GM23338 (cell line): ENCODE results near the gene RRAD. TPM values are rescaled to one million over a fixed set of nuclear protein-coding genes. Genes with fewer than 3 reads are reported as not detected.

Experiments used
- ATAC-seq: fragments of 200-7000 bp; cut with Tn5 transposase; 3 replicates; pipeline ENCODE4 v1.9.1; 2020
- DNase-seq: peaks from one replicate; pipeline ENCODE4 v3.0.0-alpha.2; 2015; ENCODE audit warnings: low spot score
- H2AFZ ChIP-seq: fragments of 200-600 bp; sonication (generic); 2 replicates; pipeline ENCODE4 v1.8.0; 2016; ENCODE audit warnings: antibody characterized with exemption, mild to moderate bottlenecking, moderate library complexity
- H3F3A ChIP-seq: fragments of 200-600 bp; sonication (generic); replicated peaks from 2 replicates; pipeline ENCODE4 v1.8.0; 2017; ENCODE audit warnings: antibody characterized with exemption, mixed run types, low read depth
- H3K27ac ChIP-seq: fragments of 200-600 bp; sonication (generic); 2 replicates; pipeline ENCODE4 v1.6.1; 2016; ENCODE audit warnings: low read depth
- H3K27me3 ChIP-seq: fragments of 200-600 bp; sonication (generic); 2 replicates; pipeline ENCODE4 v1.8.0; 2016; ENCODE audit warnings: mild to moderate bottlenecking, mixed run types, moderate library complexity; ENCODE audit not compliant: insufficient read depth
- H3K36me3 ChIP-seq: fragments of 200-600 bp; sonication (generic); 2 replicates; pipeline ENCODE4 v1.8.0; 2016; ENCODE audit warnings: mild to moderate bottlenecking; ENCODE audit not compliant: insufficient read depth
- H3K4me1 ChIP-seq: fragments of 200-600 bp; sonication (generic); 2 replicates; pipeline ENCODE4 v1.8.0; 2016; ENCODE audit warnings: mild to moderate bottlenecking, moderate library complexity; ENCODE audit not compliant: insufficient read depth
- H3K4me2 ChIP-seq: fragments of 200-600 bp; sonication (generic); 2 replicates; pipeline ENCODE4 v1.7.1; 2017; ENCODE audit warnings: mixed run types
- H3K4me3 ChIP-seq: fragments of 200-600 bp; sonication (generic); 2 replicates; pipeline ENCODE4 v1.6.1; 2016; ENCODE audit warnings: mixed run types
- H3K79me2 ChIP-seq: fragments of 200-600 bp; sonication (generic); replicated peaks from 2 replicates; pipeline ENCODE4 v1.8.0; 2017; ENCODE audit warnings: mild to moderate bottlenecking; ENCODE audit not compliant: insufficient read depth
- H3K9me2 ChIP-seq: fragments of 200-600 bp; sonication (generic); 2 replicates; pipeline ENCODE4 v1.8.0; 2017; ENCODE audit not compliant: insufficient read depth
- H4K20me1 ChIP-seq: fragments of 200-600 bp; sonication (generic); replicated peaks from 2 replicates; pipeline ENCODE4 v1.8.0; 2017; ENCODE audit warnings: mild to moderate bottlenecking; ENCODE audit not compliant: insufficient read depth
- H3K27ac Mint-ChIP-seq: 2 replicates; pipeline ENCODE4 v1.8.0; 2020; ENCODE audit warnings: inconsistent platforms, mild to moderate bottlenecking, moderate library complexity, mixed read lengths
- H3K27me3 Mint-ChIP-seq: 3 replicates; pipeline ENCODE4 v1.8.0; 2022; ENCODE audit warnings: low read depth, mild to moderate bottlenecking, moderate library complexity, mixed read lengths, inconsistent platforms; ENCODE audit not compliant: insufficient read depth, poor library complexity
- H3K36me3 Mint-ChIP-seq: 3 replicates; pipeline ENCODE4 v1.8.0; 2021; ENCODE audit warnings: low read depth, mild to moderate bottlenecking, inconsistent platforms, moderate library complexity, mixed read lengths
- H3K4me1 Mint-ChIP-seq: 3 replicates; pipeline ENCODE4 v1.8.0; 2020; ENCODE audit warnings: mild to moderate bottlenecking, inconsistent platforms, mixed read lengths
- H3K4me3 Mint-ChIP-seq: 3 replicates; pipeline ENCODE4 v1.8.0; 2021; ENCODE audit warnings: moderate library complexity, mild to moderate bottlenecking, inconsistent platforms, mixed read lengths
- H3K9me3 Mint-ChIP-seq: 3 replicates; pipeline ENCODE4 v1.8.0; 2020; ENCODE audit warnings: moderate library complexity, mild to moderate bottlenecking, inconsistent platforms, mixed read lengths
- CREB1 ChIP-seq: fragments of 250-450 bp; sonication (Bioruptor Pico); IDR thresholded peaks from 2 replicates; pipeline ENCODE4 v1.5.0; 2020; ENCODE audit warnings: low read depth, mild to moderate bottlenecking, moderate library complexity
- ETS1 ChIP-seq: IDR thresholded peaks from 2 replicates; pipeline ENCODE4 v1.6.1; 2016; ENCODE audit warnings: antibody characterized with exemption
- EZH2 ChIP-seq: fragments of 200-600 bp; sonication (generic); IDR thresholded peaks from one replicate; pipeline ENCODE4 v1.8.0; 2017; ENCODE audit warnings: antibody characterized with exemption, mild to moderate bottlenecking, low read depth; ENCODE audit not compliant: unreplicated experiment
- EZH2phosphoT487 ChIP-seq: fragments of 200-600 bp; sonication (generic); IDR thresholded peaks from one replicate; pipeline ENCODE4 v1.8.1; 2018; ENCODE audit warnings: antibody characterized with exemption; ENCODE audit not compliant: unreplicated experiment
- JUNB ChIP-seq: IDR thresholded peaks from one replicate; pipeline ENCODE4 v1.6.1; 2016; ENCODE audit warnings: antibody characterized with exemption; ENCODE audit not compliant: unreplicated experiment
- NANOG ChIP-seq: IDR thresholded peaks from 2 replicates; pipeline ENCODE4 v1.6.1; 2016; ENCODE audit warnings: antibody characterized with exemption, borderline replicate concordance
- POLR2AphosphoS5 ChIP-seq: IDR thresholded peaks from 2 replicates; pipeline ENCODE4 v1.6.1; 2016; ENCODE audit warnings: antibody characterized with exemption, low read depth
- STAT1 ChIP-seq: IDR thresholded peaks from one replicate; pipeline ENCODE4 v1.6.1; 2016; ENCODE audit warnings: antibody characterized with exemption; ENCODE audit not compliant: unreplicated experiment
- ZNF114 ChIP-seq: fragments of 250-450 bp; sonication (Bioruptor Pico); IDR thresholded peaks from 2 replicates; pipeline ENCODE4 v1.5.0; 2020; ENCODE audit warnings: mild to moderate bottlenecking, moderate library complexity
- ZNF331 ChIP-seq: fragments of 250-450 bp; sonication (Bioruptor Pico); IDR thresholded peaks from 2 replicates; pipeline ENCODE4 v1.5.0; 2020; ENCODE audit warnings: low read depth, mild to moderate bottlenecking, moderate library complexity
- polyA plus RNA-seq: library from polyadenylated mRNA; unstranded; fragments of >200 nt; fragmentation: Nextera tagmentation; extraction: Ambion mirVana; gene quantifications from 2 replicates; pipeline ENCODE4 v1.2.1, GENCODE V29; 2016
- total RNA-seq: library from RNA; depleted of rRNA; stranded (reverse); fragments of >200 nt; shearing (Covaris generic); gene quantifications from 2 replicates; pipeline ENCODE4 v1.2.3, GENCODE V29; 2014
- TF ChIP-seq, protein P1 (sequence below), 2 experiments: fragments of 200-600 bp in 1 of 2; sonication (generic) in 1 of 2; conservative IDR thresholded peaks; 2 replicates each; pipeline versions ENCODE4 v1.5.1 to v1.6.1; 2016 to 2017; ENCODE audit warnings: antibody characterized with exemption in 2 of 2, low read depth in 2 of 2, mild to moderate bottlenecking in 2 of 2, moderate library complexity in 1 of 2
- TF ChIP-seq, protein P2 (sequence below): fragments of 250-450 bp; sonication (Bioruptor Pico); IDR thresholded peaks from 2 replicates; pipeline ENCODE4 v1.5.0; 2020; ENCODE audit warnings: mild to moderate bottlenecking, moderate library complexity

Gene RRAD
- total and polyA plus RNA-seq, 2 experiments from 2014 or later: 0.18 TPM; not detected in 1

- DNase-seq: no peak
- Mint-ChIP-seq H3K27ac (no peak overlapping the region), H3K9me3 (no peaks in the 10 kb centered on the region; the same call in 2 of the 3 replicates), H3K4me1 (peaks cover 2% of the 10 kb centered on the region; the same call in 1 of the 3 replicates), H3K4me3 (no peak overlapping the region), H3K36me3 (no peaks in the 10 kb centered on the region), H3K27me3 (peaks cover 15% of the 10 kb centered on the region)
- Histone ChIP-seq H3F3A (no peaks in the 10 kb centered on the region), H3K4me2 (no peak overlapping the region), H3K4me3 (no peak overlapping the region), H3K36me3 (no peaks in the 10 kb centered on the region), H3K27me3 (no peaks in the 10 kb centered on the region), H3K79me2 (no peaks in the 10 kb centered on the region), H3K27ac (no peak overlapping the region), H3K4me1 (no peaks in the 10 kb centered on the region), H2AFZ (no peak overlapping the region), H4K20me1 (no peaks in the 10 kb centered on the region), H3K9me2 (no peaks in the 10 kb centered on the region)
- ATAC-seq: no peak
- no peak for TF ChIP-seq EZH2
- TF ChIP-seq STAT1: no peak
- no peak for TF ChIP-seq POLR2AphosphoS5
- TF ChIP-seq EZH2phosphoT487: no peak
- no peak for TF ChIP-seq ZNF114 (CRISPR knock-in tag)
- no peak for TF ChIP-seq JUNB
- no peak for TF ChIP-seq ZNF331 (CRISPR knock-in tag)
These were observed 17.2 kb downstream of the RRAD start for GRCh38 chr16:66908116-66908515.

DNA sequence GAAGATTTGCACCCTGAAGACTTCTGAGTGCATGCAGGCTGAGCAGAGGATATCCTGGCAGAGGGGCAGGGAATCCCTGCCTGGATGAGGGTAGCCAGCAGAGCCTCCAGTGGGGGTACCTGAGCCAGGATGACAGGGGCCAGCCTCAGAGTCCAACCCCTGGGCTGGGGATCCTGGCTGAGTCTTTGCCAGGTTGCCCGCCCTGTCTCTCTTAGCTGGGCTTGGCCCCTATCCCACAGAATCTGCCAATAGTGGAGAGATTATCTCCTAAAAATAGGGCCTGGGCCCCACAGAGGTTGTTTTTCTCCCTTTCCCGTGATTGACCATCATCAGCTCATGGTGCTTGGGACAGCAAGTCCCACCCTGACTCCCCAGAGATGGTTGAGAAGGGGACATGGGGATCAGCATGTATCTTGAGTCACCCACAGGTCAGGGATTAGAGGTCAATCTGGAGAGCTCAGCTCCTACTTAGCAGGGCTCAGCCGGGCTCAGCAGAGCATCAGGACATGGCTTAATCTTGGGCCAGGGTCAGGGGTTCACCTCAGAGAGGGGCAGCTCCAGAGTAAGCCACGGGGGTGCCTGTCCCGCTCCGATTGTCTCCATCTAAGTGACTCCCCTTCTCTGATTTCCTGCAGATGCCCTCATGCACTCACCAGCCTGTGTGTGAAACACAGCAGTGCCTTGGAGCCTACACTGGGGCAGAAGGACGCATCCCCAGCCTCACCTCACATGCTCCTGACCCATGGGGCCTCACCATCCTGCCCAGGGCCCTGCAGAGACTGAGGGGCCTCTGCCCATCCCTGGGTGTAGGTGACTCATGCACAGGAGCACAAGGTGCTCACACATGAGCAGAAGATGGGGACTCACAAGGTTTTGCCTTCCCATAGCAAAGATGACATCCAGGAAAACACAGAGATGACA, 18.2 kb downstream of the RRAD start:
- Histone ChIP-seq H2AFZ (no peak overlapping the region), H3K27me3 (no peaks in the 10 kb centered on the region), H3K79me2 (no peaks in the 10 kb centered on the region), H3K27ac (no peak overlapping the region), H3K36me3 (no peaks in the 10 kb centered on the region), H4K20me1 (no peaks in the 10 kb centered on the region), H3K4me3 (no peak overlapping the region), H3K4me2 (no peak overlapping the region), H3F3A (no peaks in the 10 kb centered on the region), H3K4me1 (no peaks in the 10 kb centered on the region), H3K9me2 (no peaks in the 10 kb centered on the region)
- H3K27ac Mint-ChIP-seq: no peak overlapping the region
- no peaks in the 10 kb centered on the region for H3K36me3 Mint-ChIP-seq
- DNase-seq (no peak), ATAC-seq (no peak)
- no peak overlapping the region for H3K4me3 Mint-ChIP-seq
- no peaks in the 10 kb centered on the region for H3K9me3 Mint-ChIP-seq
- peaks cover 15% of the 10 kb centered on the region for H3K27me3 Mint-ChIP-seq
- H3K4me1 Mint-ChIP-seq: peaks cover 2% of the 10 kb centered on the region; the same call in 1 of the 3 replicates
- no peak for TF ChIP-seq JUNB
- no peak for TF ChIP-seq ETS1
- TF ChIP-seq, protein P1, sequence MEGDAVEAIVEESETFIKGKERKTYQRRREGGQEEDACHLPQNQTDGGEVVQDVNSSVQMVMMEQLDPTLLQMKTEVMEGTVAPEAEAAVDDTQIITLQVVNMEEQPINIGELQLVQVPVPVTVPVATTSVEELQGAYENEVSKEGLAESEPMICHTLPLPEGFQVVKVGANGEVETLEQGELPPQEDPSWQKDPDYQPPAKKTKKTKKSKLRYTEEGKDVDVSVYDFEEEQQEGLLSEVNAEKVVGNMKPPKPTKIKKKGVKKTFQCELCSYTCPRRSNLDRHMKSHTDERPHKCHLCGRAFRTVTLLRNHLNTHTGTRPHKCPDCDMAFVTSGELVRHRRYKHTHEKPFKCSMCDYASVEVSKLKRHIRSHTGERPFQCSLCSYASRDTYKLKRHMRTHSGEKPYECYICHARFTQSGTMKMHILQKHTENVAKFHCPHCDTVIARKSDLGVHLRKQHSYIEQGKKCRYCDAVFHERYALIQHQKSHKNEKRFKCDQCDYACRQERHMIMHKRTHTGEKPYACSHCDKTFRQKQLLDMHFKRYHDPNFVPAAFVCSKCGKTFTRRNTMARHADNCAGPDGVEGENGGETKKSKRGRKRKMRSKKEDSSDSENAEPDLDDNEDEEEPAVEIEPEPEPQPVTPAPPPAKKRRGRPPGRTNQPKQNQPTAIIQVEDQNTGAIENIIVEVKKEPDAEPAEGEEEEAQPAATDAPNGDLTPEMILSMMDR (conservative IDR thresholded peaks at IDR 0.05; ENCODE audit: low read depth in 2 of 2): no peak
- TF ChIP-seq, protein P2, sequence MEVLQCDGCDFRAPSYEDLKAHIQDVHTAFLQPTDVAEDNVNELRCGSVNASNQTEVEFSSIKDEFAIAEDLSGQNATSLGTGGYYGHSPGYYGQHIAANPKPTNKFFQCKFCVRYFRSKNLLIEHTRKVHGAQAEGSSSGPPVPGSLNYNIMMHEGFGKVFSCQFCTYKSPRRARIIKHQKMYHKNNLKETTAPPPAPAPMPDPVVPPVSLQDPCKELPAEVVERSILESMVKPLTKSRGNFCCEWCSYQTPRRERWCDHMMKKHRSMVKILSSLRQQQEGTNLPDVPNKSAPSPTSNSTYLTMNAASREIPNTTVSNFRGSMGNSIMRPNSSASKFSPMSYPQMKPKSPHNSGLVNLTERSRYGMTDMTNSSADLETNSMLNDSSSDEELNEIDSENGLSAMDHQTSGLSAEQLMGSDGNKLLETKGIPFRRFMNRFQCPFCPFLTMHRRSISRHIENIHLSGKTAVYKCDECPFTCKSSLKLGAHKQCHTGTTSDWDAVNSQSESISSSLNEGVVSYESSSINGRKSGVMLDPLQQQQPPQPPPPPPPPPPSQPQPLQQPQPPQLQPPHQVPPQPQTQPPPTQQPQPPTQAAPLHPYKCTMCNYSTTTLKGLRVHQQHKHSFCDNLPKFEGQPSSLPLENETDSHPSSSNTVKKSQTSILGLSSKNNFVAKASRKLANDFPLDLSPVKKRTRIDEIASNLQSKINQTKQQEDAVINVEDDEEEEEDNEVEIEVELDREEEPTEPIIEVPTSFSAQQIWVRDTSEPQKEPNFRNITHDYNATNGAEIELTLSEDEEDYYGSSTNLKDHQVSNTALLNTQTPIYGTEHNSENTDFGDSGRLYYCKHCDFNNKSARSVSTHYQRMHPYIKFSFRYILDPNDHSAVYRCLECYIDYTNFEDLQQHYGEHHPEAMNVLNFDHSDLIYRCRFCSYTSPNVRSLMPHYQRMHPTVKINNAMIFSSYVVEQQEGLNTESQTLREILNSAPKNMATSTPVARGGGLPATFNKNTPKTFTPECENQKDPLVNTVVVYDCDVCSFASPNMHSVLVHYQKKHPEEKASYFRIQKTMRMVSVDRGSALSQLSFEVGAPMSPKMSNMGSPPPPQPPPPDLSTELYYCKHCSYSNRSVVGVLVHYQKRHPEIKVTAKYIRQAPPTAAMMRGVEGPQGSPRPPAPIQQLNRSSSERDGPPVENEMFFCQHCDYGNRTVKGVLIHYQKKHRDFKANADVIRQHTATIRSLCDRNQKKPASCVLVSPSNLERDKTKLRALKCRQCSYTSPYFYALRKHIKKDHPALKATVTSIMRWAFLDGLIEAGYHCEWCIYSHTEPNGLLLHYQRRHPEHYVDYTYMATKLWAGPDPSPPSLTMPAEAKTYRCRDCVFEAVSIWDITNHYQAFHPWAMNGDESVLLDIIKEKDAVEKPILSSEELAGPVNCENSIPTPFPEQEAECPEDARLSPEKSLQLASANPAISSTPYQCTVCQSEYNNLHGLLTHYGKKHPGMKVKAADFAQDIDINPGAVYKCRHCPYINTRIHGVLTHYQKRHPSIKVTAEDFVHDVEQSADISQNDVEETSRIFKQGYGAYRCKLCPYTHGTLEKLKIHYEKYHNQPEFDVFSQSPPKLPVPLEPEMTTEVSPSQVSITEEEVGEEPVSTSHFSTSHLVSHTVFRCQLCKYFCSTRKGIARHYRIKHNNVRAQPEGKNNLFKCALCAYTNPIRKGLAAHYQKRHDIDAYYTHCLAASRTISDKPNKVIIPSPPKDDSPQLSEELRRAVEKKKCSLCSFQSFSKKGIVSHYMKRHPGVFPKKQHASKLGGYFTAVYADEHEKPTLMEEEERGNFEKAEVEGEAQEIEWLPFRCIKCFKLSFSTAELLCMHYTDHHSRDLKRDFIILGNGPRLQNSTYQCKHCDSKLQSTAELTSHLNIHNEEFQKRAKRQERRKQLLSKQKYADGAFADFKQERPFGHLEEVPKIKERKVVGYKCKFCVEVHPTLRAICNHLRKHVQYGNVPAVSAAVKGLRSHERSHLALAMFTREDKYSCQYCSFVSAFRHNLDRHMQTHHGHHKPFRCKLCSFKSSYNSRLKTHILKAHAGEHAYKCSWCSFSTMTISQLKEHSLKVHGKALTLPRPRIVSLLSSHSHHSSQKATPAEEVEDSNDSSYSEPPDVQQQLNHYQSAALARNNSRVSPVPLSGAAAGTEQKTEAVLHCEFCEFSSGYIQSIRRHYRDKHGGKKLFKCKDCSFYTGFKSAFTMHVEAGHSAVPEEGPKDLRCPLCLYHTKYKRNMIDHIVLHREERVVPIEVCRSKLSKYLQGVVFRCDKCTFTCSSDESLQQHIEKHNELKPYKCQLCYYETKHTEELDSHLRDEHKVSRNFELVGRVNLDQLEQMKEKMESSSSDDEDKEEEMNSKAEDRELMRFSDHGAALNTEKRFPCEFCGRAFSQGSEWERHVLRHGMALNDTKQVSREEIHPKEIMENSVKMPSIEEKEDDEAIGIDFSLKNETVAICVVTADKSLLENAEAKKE (CRISPR knock-in tag): no peak
- TF ChIP-seq ZNF114 (CRISPR knock-in tag): no peak
- TF ChIP-seq CREB1: no peak
- no peak for TF ChIP-seq STAT1
- TF ChIP-seq ZNF331 (CRISPR knock-in tag): no peak
- no peak for TF ChIP-seq NANOG
